HCT116 (cell line): Measurements from ENCODE around the gene THSD7A. TPM values are rescaled to one million over a fixed set of nuclear protein-coding genes. Genes with fewer than 3 reads are reported as not detected.

Experiments
- ATAC-seq: fragments of 200-7000 bp; cut with Tn5 transposase; 2 replicates; pipeline ENCODE4 v1.9.1; 2020; ENCODE audit warnings: mild to moderate bottlenecking, moderate library complexity
- BruUV-seq: library from RNA; stranded (reverse); fragments of 400-500 nt; replicated peaks from 2 replicates; lab custom pipeline; 2021; lab: Mats Ljungman, UMichigan
- CTCF ChIA-PET: fragments of 300-600 bp; sonication (Branson Sonifier 250); formaldehyde crosslinking; loops from one replicate; lab custom pipeline; 2021; ENCODE audit warnings: antibody characterized with exemption; lab: Charles Lee
- POLR2A ChIA-PET: fragments of 300-600, 350-600 bp; sonication (Branson Sonifier 250); formaldehyde crosslinking; loops from one replicate; lab custom pipeline; 2021; ENCODE audit warnings: antibody characterized with exemption; lab: Charles Lee
- RAD21 ChIA-PET, 2 experiments: fragments of 300-600 bp; sonication (Branson Sonifier 250); formaldehyde crosslinking; loops; one replicate each; lab custom pipeline; 2023; ENCODE audit warnings: low total read pairs in 2 of 2; ENCODE audit not compliant: uncharacterized antibody in 2 of 2, unreplicated experiment in 2 of 2, low non-redundant PET in 1 of 2; lab: Charles Lee
- DNase-seq: peaks from one replicate; pipeline ENCODE4 v3.0.0-alpha.2; 2010; ENCODE audit warnings: low read depth, low spot score
- H2AFZ ChIP-seq: fragments of 200-600 bp; shearing (Covaris generic), sonication (generic); 2 replicates; pipeline ENCODE4 v1.6.1; 2017; ENCODE audit warnings: low read depth, mixed run types, mixed read lengths, antibody characterized with exemption, low read length; ENCODE audit not compliant: poor library complexity, severe bottlenecking
- H3K27ac ChIP-seq: 2 replicates; pipeline ENCODE4 v1.5.1; 2012; ENCODE audit warnings: low read depth, low read length
- H3K27me3 ChIP-seq: fragments of 200-600 bp; sonication (generic); 2 replicates; pipeline ENCODE4 v1.6.1; 2016; ENCODE audit warnings: mixed run types, low read length, mixed read lengths; ENCODE audit not compliant: insufficient read depth
- H3K36me3 ChIP-seq, 2 experiments: fragments of 200-500 bp in 1 of 2; fragments of 200-600 bp in 1 of 2; sonication (Bioruptor generic) in 1 of 2; sonication (generic) in 1 of 2; 2 replicates each; pipeline versions ENCODE4 v1.5.1 to v1.6.1; 2014 to 2016; ENCODE audit warnings: low read length in 2 of 2, inconsistent platforms in 1 of 2, mixed read lengths in 1 of 2, mixed run types in 1 of 2; ENCODE audit not compliant: insufficient read depth in 2 of 2, control insufficient read depth in 1 of 2
- H3K4me1 ChIP-seq, 2 experiments: fragments of 200-600 bp in 1 of 2; sonication (generic) in 1 of 2; 2 replicates each; pipeline versions ENCODE4 v1.5.1 to v1.6.1; 2012 to 2017; ENCODE audit warnings: low read length in 2 of 2, inconsistent platforms in 1 of 2, mild to moderate bottlenecking in 1 of 2, mixed read lengths in 1 of 2, mixed run types in 1 of 2, moderate library complexity in 1 of 2; ENCODE audit not compliant: insufficient read depth in 2 of 2, control insufficient read depth in 1 of 2
- H3K4me2 ChIP-seq: fragments of 200-600 bp; sonication (generic); 2 replicates; pipeline ENCODE4 v1.6.1; 2017; ENCODE audit warnings: mixed run types, low read length, mixed read lengths
- H3K4me3 ChIP-seq, 2 experiments: fragments of 200-600 bp in 1 of 2; sonication (generic) in 1 of 2; replicated peaks in 1 of 2; 2 replicates each; pipeline ENCODE4 v1.5.1; 2011 to 2016; ENCODE audit warnings: low read length in 2 of 2, control low read depth in 1 of 2, low read depth in 1 of 2, mild to moderate bottlenecking in 1 of 2, mixed read lengths in 1 of 2, mixed run types in 1 of 2
- H3K79me2 ChIP-seq: fragments of 200-600 bp; sonication (generic); 2 replicates; pipeline ENCODE4 v1.6.1; 2017; ENCODE audit warnings: mild to moderate bottlenecking, mixed run types, low read length, moderate library complexity, mixed read lengths; ENCODE audit not compliant: insufficient read depth
- H3K9ac ChIP-seq: fragments of 200-600 bp; sonication (generic); 2 replicates; pipeline ENCODE4 v1.6.1; 2016; ENCODE audit warnings: low read length, mixed read lengths
- H3K9me2 ChIP-seq: fragments of 200-600 bp; sonication (generic), shearing (Covaris generic); 2 replicates; pipeline ENCODE4 v1.6.1; 2017; ENCODE audit warnings: mixed run types, mild to moderate bottlenecking, moderate library complexity; ENCODE audit not compliant: insufficient read depth
- H3K9me3 ChIP-seq, 2 experiments: fragments of 200-500 bp in 1 of 2; fragments of 200-600 bp in 1 of 2; sonication (Bioruptor generic) in 1 of 2; sonication (generic) in 1 of 2; 2 replicates each; pipeline ENCODE4 v1.6.1; 2014 to 2017; ENCODE audit warnings: low read length in 2 of 2, mixed read lengths in 2 of 2, inconsistent platforms in 1 of 2, low read depth in 1 of 2, mild to moderate bottlenecking in 1 of 2, mixed run types in 1 of 2, moderate library complexity in 1 of 2; ENCODE audit not compliant: control insufficient read depth in 1 of 2, insufficient read depth in 1 of 2
- H4K20me1 ChIP-seq: fragments of 200-600 bp; sonication (generic), shearing (Covaris generic); 2 replicates; pipeline ENCODE4 v1.6.1; 2017; ENCODE audit warnings: mixed run types, mild to moderate bottlenecking, moderate library complexity; ENCODE audit not compliant: insufficient read depth
- CBX3 ChIP-seq: IDR thresholded peaks from 2 replicates; pipeline ENCODE4 v1.6.1; 2012; ENCODE audit warnings: low read depth
- CEBPB ChIP-seq: IDR thresholded peaks from 2 replicates; pipeline ENCODE4 v1.6.1; 2012; ENCODE audit warnings: low read depth
- CTCF ChIP-seq, 3 experiments: fragments of 200-600 bp in 1 of 3; sonication (generic) in 1 of 3; IDR thresholded peaks in 2 of 3; conservative IDR thresholded peaks in 1 of 3; 2 replicates each; pipeline ENCODE4 v1.5.1; 2012 to 2017; ENCODE audit warnings: low read depth in 2 of 3, low read length in 2 of 3, antibody characterized with exemption in 1 of 3, borderline replicate concordance in 1 of 3, control low read depth in 1 of 3, mild to moderate bottlenecking in 1 of 3, mixed read lengths in 1 of 3, mixed run types in 1 of 3, moderate library complexity in 1 of 3; ENCODE audit not compliant: insufficient read depth in 1 of 3
- EZH2 ChIP-seq: fragments of 200-600 bp; sonication (generic); IDR thresholded peaks from 2 replicates; pipeline ENCODE4 v1.6.1; 2017; ENCODE audit warnings: antibody characterized with exemption, mixed run types
- SIN3A ChIP-seq: IDR thresholded peaks from 2 replicates; pipeline ENCODE4 v1.6.1; 2012; ENCODE audit warnings: low read depth
- SP1 ChIP-seq: IDR thresholded peaks from 2 replicates; pipeline ENCODE4 v1.6.1; 2012; ENCODE audit warnings: low read depth
- YY1 ChIP-seq: IDR thresholded peaks from 2 replicates; pipeline ENCODE4 v1.6.1; 2011; ENCODE audit warnings: low read length, low read depth, moderate library complexity, mild to moderate bottlenecking; ENCODE audit not compliant: insufficient replicate concordance; ENCODE audit errors: extremely low read depth
- ZFX ChIP-seq: fragments of 450-650 bp; IDR thresholded peaks from 2 replicates; pipeline ENCODE4 v1.6.1; 2017
- intact Hi-C: fragments of 100-400 bp; cut with micrococcal nuclease; formaldehyde crosslinking; loops from 2 replicates; pipeline ENCODE4 v1.10.0; 2022
- total RNA-seq: library from RNA; stranded (reverse); gene quantifications from one replicate; pipeline ENCODE4 v1.2.1, GENCODE V29; 2021; ENCODE audit not compliant: unreplicated experiment
- TF ChIP-seq, protein P1 (sequence below): IDR thresholded peaks from 2 replicates; pipeline ENCODE4 v1.6.1; 2012; ENCODE audit warnings: low read depth
- TF ChIP-seq, protein P2 (sequence below): IDR thresholded peaks from 2 replicates; pipeline ENCODE4 v1.6.1; 2011; ENCODE audit warnings: mild to moderate bottlenecking, low read length, moderate library complexity; ENCODE audit not compliant: insufficient replicate concordance; ENCODE audit errors: extremely low read depth

Gene THSD7A
- total RNA-seq, 1 experiment from 2014 or later: 0.05 TPM

DNA sequence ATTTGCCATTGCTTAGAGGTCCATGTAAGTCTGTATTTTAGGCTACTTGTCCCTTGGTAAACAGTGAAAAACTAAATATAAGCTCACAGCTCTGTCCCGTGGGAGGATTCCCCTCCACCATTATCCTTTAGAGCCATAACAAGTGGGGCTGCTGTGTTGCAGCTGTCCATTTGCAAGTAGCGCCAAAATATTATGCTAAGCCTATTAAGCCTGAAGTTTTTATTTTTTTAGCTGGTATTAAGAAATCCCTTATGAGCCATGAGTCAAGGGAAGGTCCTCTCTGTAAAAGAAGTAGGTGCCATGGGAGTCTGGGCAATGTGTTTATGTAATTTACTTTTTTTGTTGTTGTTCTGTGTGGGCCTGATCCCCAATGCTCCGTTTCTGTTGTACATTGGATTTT is 183.9 kb downstream of the THSD7A start:
- H3K36me3 ChIP-seq: no peaks in the 10 kb centered on the region
- ATAC-seq: no peak
- no peak overlapping the region for H3K9ac ChIP-seq
- RAD21 ChIA-PET: no interaction called here
- no peak overlapping the region for H3K27ac ChIP-seq
- H3K9me2 ChIP-seq: no peaks in the 10 kb centered on the region
- no peaks in the 10 kb centered on the region for H3K27me3 ChIP-seq
- no peaks in the 10 kb centered on the region for H3K4me1 ChIP-seq
- TF ChIP-seq YY1 (no peak), CBX3 (no peak)
- TF ChIP-seq, all 23 proteins: peak for 0
- Histone ChIP-seq H3K4me3 (no peak overlapping the region), H3K79me2 (no peaks in the 10 kb centered on the region), H4K20me1 (no peaks in the 10 kb centered on the region), H3K9me3 (no peaks in the 10 kb centered on the region), H3K4me2 (no peak overlapping the region), H2AFZ (no peak overlapping the region)
- BruUV-seq: no TSS peak
- ChIA-PET CTCF (no interaction called here), POLR2A (no interaction called here)
- no peak for DNase-seq
- intact Hi-C loops: loop anchor here (5.0 kb wide), 1 partner anchor 79 kb away; no protein-coding TSS in a partner anchor

- TF ChIP-seq EZH2: no peak
- TF ChIP-seq CEBPB: no peak
- no peak for TF ChIP-seq CTCF (IDR thresholded peaks at IDR 0.05 in 2 of 3, conservative IDR thresholded peaks at IDR 0.05 in 1 of 3; ENCODE audit: borderline replicate concordance in 1 of 3, insufficient read depth in 1 of 3, low read depth in 2 of 3, low read length in 2 of 3)
- no peak for TF ChIP-seq ZFX
- TF ChIP-seq, protein P1, sequence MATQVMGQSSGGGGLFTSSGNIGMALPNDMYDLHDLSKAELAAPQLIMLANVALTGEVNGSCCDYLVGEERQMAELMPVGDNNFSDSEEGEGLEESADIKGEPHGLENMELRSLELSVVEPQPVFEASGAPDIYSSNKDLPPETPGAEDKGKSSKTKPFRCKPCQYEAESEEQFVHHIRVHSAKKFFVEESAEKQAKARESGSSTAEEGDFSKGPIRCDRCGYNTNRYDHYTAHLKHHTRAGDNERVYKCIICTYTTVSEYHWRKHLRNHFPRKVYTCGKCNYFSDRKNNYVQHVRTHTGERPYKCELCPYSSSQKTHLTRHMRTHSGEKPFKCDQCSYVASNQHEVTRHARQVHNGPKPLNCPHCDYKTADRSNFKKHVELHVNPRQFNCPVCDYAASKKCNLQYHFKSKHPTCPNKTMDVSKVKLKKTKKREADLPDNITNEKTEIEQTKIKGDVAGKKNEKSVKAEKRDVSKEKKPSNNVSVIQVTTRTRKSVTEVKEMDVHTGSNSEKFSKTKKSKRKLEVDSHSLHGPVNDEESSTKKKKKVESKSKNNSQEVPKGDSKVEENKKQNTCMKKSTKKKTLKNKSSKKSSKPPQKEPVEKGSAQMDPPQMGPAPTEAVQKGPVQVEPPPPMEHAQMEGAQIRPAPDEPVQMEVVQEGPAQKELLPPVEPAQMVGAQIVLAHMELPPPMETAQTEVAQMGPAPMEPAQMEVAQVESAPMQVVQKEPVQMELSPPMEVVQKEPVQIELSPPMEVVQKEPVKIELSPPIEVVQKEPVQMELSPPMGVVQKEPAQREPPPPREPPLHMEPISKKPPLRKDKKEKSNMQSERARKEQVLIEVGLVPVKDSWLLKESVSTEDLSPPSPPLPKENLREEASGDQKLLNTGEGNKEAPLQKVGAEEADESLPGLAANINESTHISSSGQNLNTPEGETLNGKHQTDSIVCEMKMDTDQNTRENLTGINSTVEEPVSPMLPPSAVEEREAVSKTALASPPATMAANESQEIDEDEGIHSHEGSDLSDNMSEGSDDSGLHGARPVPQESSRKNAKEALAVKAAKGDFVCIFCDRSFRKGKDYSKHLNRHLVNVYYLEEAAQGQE: no peak
- TF ChIP-seq, protein P2, sequence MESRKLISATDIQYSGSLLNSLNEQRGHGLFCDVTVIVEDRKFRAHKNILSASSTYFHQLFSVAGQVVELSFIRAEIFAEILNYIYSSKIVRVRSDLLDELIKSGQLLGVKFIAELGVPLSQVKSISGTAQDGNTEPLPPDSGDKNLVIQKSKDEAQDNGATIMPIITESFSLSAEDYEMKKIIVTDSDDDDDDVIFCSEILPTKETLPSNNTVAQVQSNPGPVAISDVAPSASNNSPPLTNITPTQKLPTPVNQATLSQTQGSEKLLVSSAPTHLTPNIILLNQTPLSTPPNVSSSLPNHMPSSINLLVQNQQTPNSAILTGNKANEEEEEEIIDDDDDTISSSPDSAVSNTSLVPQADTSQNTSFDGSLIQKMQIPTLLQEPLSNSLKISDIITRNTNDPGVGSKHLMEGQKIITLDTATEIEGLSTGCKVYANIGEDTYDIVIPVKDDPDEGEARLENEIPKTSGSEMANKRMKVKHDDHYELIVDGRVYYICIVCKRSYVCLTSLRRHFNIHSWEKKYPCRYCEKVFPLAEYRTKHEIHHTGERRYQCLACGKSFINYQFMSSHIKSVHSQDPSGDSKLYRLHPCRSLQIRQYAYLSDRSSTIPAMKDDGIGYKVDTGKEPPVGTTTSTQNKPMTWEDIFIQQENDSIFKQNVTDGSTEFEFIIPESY: no peak
- no peak for TF ChIP-seq SIN3A
- no peak for TF ChIP-seq SP1
- Histone ChIP-seq H3K36me3 (no peaks in the 10 kb centered on the region), H3K4me1 (no peaks in the 10 kb centered on the region), H3K27me3 (no peaks in the 10 kb centered on the region), H3K9me3 (no peaks in the 10 kb centered on the region), H2AFZ (no peak overlapping the region), H4K20me1 (no peaks in the 10 kb centered on the region), H3K27ac (no peak overlapping the region), H3K4me3 (no peak overlapping the region), H3K4me2 (no peak overlapping the region), H3K79me2 (no peaks in the 10 kb centered on the region), H3K9ac (no peak overlapping the region), H3K9me2 (no peaks in the 10 kb centered on the region)
- RAD21 ChIA-PET: no interaction called here
- ATAC-seq (no peak), DNase-seq (no peak)
- intact Hi-C loops: no loop called here
- CTCF ChIA-PET: no interaction called here
- BruUV-seq: no TSS peak
- POLR2A ChIA-PET: no interaction called here
Observed at GRCh38 chr7:11642841-11643240, 189.2 kb downstream of the THSD7A start.
